K562 (cell line): Measurements from ENCODE around the gene STARD8. TPM values are rescaled to one million over a fixed set of nuclear protein-coding genes. Genes with fewer than 3 reads are reported as not detected.

Experiments used
- ATAC-seq: fragments of 200-7000 bp; cut with Tn5 transposase; 3 replicates; pipeline ENCODE4 v1.9.1; 2020; ENCODE audit warnings: moderate library complexity
- BruUV-seq: library from RNA; stranded (reverse); fragments of 400-500 nt; replicated peaks from 2 replicates; lab custom pipeline; 2021; lab: Mats Ljungman, UMichigan
- CTCF ChIA-PET: fragments of 300-600 bp; formaldehyde crosslinking; extraction: SDS; loops from one replicate; lab custom pipeline; 2021; ENCODE audit warnings: low intra/inter-chr PET ratio; lab: Yijun Ruan, JAX
- POLR2A ChIA-PET: fragments of 300-600, 350-650 bp; sonication (Branson Sonifier 250); formaldehyde crosslinking; extraction: SDS; loops from one replicate; lab custom pipeline; 2021; ENCODE audit warnings: antibody characterized with exemption, inconsistent platforms; lab: Yijun Ruan, JAX
- DNase-seq, 4 experiments: peaks; one replicate each; pipeline versions ENCODE4 v3.0.0 to v3.0.0-alpha.2; 2011 to 2018; ENCODE audit warnings: low spot score in 3 of 4, mixed read lengths in 3 of 4; ENCODE audit errors: extremely low read depth in 1 of 4
- FAIRE-seq: peaks from 2 replicates; lab custom pipeline; 2011; peaks lifted over from hg19 to GRCh38; lab: Jason Lieb, UNC
- H2AFZ ChIP-seq: 2 replicates; pipeline ENCODE4 v1.6.0; 2011; ENCODE audit warnings: low read depth, low read length, control low read depth, inconsistent platforms
- H3K27ac ChIP-seq: fragments of 200-600 bp; 3 replicates; pipeline ENCODE4 v1.8.0; 2011; ENCODE audit warnings: low read depth, mild to moderate bottlenecking, control low read depth, inconsistent platforms, low read length, moderate library complexity, mixed read lengths; ENCODE audit errors: extremely low read depth
- H3K27me3 ChIP-seq, 2 experiments: fragments of 300-600 bp in 1 of 2; 2 replicates in 1 of 2; 3 replicates in 1 of 2; pipeline versions ENCODE4 v1.6.0 to v1.8.0; 2011; ENCODE audit warnings: inconsistent platforms in 2 of 2, low read length in 2 of 2, mild to moderate bottlenecking in 1 of 2, mixed read lengths in 1 of 2, moderate library complexity in 1 of 2; ENCODE audit not compliant: control insufficient read depth in 2 of 2, insufficient read depth in 2 of 2
- H3K36me3 ChIP-seq: fragments of 300-600 bp; 3 replicates; pipeline ENCODE4 v1.8.0; 2011; ENCODE audit warnings: mild to moderate bottlenecking, low read length, inconsistent platforms; ENCODE audit not compliant: control insufficient read depth, insufficient read depth
- H3K4me1 ChIP-seq, 2 experiments: fragments of 200-600 bp in 1 of 2; replicated peaks in 1 of 2; 2 replicates in 1 of 2; 3 replicates in 1 of 2; pipeline versions ENCODE4 v1.5.1 to v1.8.0; 2011; ENCODE audit warnings: inconsistent platforms in 2 of 2, low read length in 2 of 2, mild to moderate bottlenecking in 1 of 2, mixed read lengths in 1 of 2, moderate library complexity in 1 of 2; ENCODE audit not compliant: control insufficient read depth in 2 of 2, insufficient read depth in 2 of 2
- H3K4me2 ChIP-seq: 2 replicates; pipeline ENCODE4 v1.6.1; 2011; ENCODE audit warnings: low read length, control low read depth, inconsistent platforms, mixed read lengths; ENCODE audit not compliant: insufficient read depth
- H3K4me3 ChIP-seq: fragments of 200-600 bp; sonication (generic), shearing (Covaris generic); 2 replicates; pipeline ENCODE4 v1.5.1; 2016; ENCODE audit warnings: control low read depth, inconsistent platforms
- H3K79me2 ChIP-seq: fragments of 200-600 bp; 3 replicates; pipeline ENCODE4 v1.8.0; 2011; ENCODE audit warnings: low read length, inconsistent platforms; ENCODE audit not compliant: control insufficient read depth, insufficient read depth
- H3K9ac ChIP-seq, 2 experiments: 2 replicates each; pipeline versions ENCODE4 v1.6.0 to v1.6.1; 2011; ENCODE audit warnings: low read depth in 2 of 2, low read length in 2 of 2, control low read depth in 1 of 2, inconsistent platforms in 1 of 2, mild to moderate bottlenecking in 1 of 2, mixed read lengths in 1 of 2; ENCODE audit not compliant: insufficient read depth in 1 of 2
- H3K9me1 ChIP-seq: one replicate; pipeline ENCODE4 v1.6.0; 2011; ENCODE audit warnings: inconsistent platforms, mild to moderate bottlenecking, low read length, moderate library complexity; ENCODE audit not compliant: control insufficient read depth, insufficient read depth
- H3K9me3 ChIP-seq: replicated peaks from 2 replicates; pipeline ENCODE4 v1.5.1; 2011; ENCODE audit warnings: low read depth, low read length, inconsistent platforms; ENCODE audit not compliant: control insufficient read depth, insufficient read depth
- H4K20me1 ChIP-seq: replicated peaks from 2 replicates; pipeline ENCODE4 v1.6.1; 2011; ENCODE audit warnings: low read length, inconsistent platforms, mixed read lengths; ENCODE audit not compliant: control insufficient read depth, insufficient read depth
- KDM2B ChIP-seq: fragments of 250-450 bp; sonication (Bioruptor Pico); IDR thresholded peaks from 2 replicates; pipeline ENCODE4 v1.8.0; 2021; ENCODE audit warnings: mild to moderate bottlenecking, moderate library complexity
- MYC ChIP-seq, 2 experiments: fragments of 250-450 bp in 1 of 2; sonication (Bioruptor Pico) in 1 of 2; IDR thresholded peaks; 2 replicates each; pipeline versions ENCODE4 v1.5.1 to v1.6.1; 2012 to 2021; ENCODE audit warnings: low read depth in 2 of 2, borderline replicate concordance in 1 of 2, improper control_type of control experiment in 1 of 2, low read length in 1 of 2, mild to moderate bottlenecking in 1 of 2, moderate library complexity in 1 of 2
- NR4A1 ChIP-seq, 2 experiments: fragments of 250-450 bp in 1 of 2; fragments of 450-650 bp in 1 of 2; sonication (Bioruptor Pico) in 1 of 2; IDR thresholded peaks; 2 replicates each; pipeline versions ENCODE4 v1.4.0 to v1.6.1; 2016 to 2020; ENCODE audit warnings: mild to moderate bottlenecking in 2 of 2, missing compliant biosample characterization in 1 of 2, missing genetic modification characterization in 1 of 2, moderate library complexity in 1 of 2
- RFX1 ChIP-seq: fragments of 450-650 bp; IDR thresholded peaks from 2 replicates; pipeline ENCODE4 v1.6.1; 2016; ENCODE audit warnings: mild to moderate bottlenecking, moderate library complexity
- THRA ChIP-seq: fragments of 450-650 bp; IDR thresholded peaks from 2 replicates; pipeline ENCODE4 v1.6.1; 2017; ENCODE audit warnings: mild to moderate bottlenecking, moderate library complexity
- WGBS: fragments of 100-300 bp; shearing (Covaris generic); methylation state at CpG from one replicate; pipeline ENCODE4 v1.1.6; 2016; ENCODE audit warnings: low coverage, mixed read lengths; ENCODE audit not compliant: insufficient coverage; ENCODE audit errors: missing lambda C conversion rate; 5-methylcytosine and 5-hydroxymethylcytosine counted together
- in situ Hi-C: fragments of 300-500 bp; cut with MboI; formaldehyde crosslinking; loops from 4 replicates; pipeline ENCODE4 v1.15.0; 2018; ENCODE audit warnings: inconsistent platforms, mixed read lengths
- intact Hi-C: fragments of 100-400 bp; cut with micrococcal nuclease; formaldehyde crosslinking; loops from 2 replicates; pipeline ENCODE4 v1.14.2; 2022
- polyA plus RNA-seq, 8 experiments: library from polyadenylated mRNA; depleted of rRNA in 4 of 8; stranded (reverse) in 5 of 8; unstranded in 3 of 8; fragments of >200 nt; fragmentation: Nextera tagmentation in 2 of 8; fragmentation: Illumina TruSeq in 1 of 8; extraction: Ambion mirVana in 2 of 8; extraction: Trizol in 1 of 8; gene quantifications; 2 replicates each; pipeline versions ENCODE4 v1.2.1 to v1.2.3, GENCODE V29; 2011 to 2014; ENCODE audit warnings: inconsistent platforms in 1 of 8, missing spikeins in 1 of 8
- total RNA-seq, 7 experiments: library from RNA; depleted of rRNA in 6 of 7; stranded (reverse); fragments of >200 nt in 6 of 7; fragmentation: Illumina TruSeq in 2 of 7; extraction: Trizol in 2 of 7; gene quantifications; 2 replicates each; pipeline versions ENCODE4 v1.2.1 to v1.2.3, GENCODE V29; 2011 to 2021; ENCODE audit warnings: low replicate concordance in 1 of 7

STARD8 gene
- total and polyA plus RNA-seq, 9 of the 15 experiments (the other 6 are each of a cell fraction or from before 2014, with no cell fraction given): 1.6 to 35.0 (median 15.9) TPM

- Histone ChIP-seq H3K9ac (no peak overlapping the region), H3K27me3 (no peaks in the 10 kb centered on the region), H3K36me3 (no peaks in the 10 kb centered on the region), H3K9me3 (no peaks in the 10 kb centered on the region), H3K4me3 (no peak overlapping the region), H3K4me2 (no peak overlapping the region), H2AFZ (no peak overlapping the region), H3K27ac (no peak overlapping the region), H3K4me1 (no peaks in the 10 kb centered on the region; a peak in 1 of 5 replicates), H3K9me1 (no peaks in the 10 kb centered on the region), H4K20me1 (no peaks in the 10 kb centered on the region), H3K79me2 (no peaks in the 10 kb centered on the region)
- no TSS peak for BruUV-seq
- intact Hi-C loops (no loop called here), in situ Hi-C loops (no loop called here)
- DNase-seq: peak in 1 of 4 experiments; percentile 2
- POLR2A ChIA-PET: no interaction called here
- WGBS: 0% methylated on average over 2 of the region's 2 CpGs
- CTCF ChIA-PET: no interaction called here
- ATAC-seq: no peak
- FAIRE-seq: no peak
- no peak for TF ChIP-seq NR4A1 (CRISPR knock-in tag; IDR thresholded peaks at IDR 0.05)
- no peak for TF ChIP-seq NR4A1 (tag; IDR thresholded peaks at IDR 0.05)
- 0 out of 2 replicates have a peak, but pooled peaks have one; percentile 4 for TF ChIP-seq RFX1
- no peak for TF ChIP-seq KDM2B (CRISPR knock-in tag)
- no peak for TF ChIP-seq THRA
- TF ChIP-seq MYC (IDR thresholded peaks at IDR 0.05; ENCODE audit: low read depth, low read length): no peak
- no peak for TF ChIP-seq MYC (CRISPR knock-in tag; IDR thresholded peaks at IDR 0.05; ENCODE audit: borderline replicate concordance, low read depth)
These were observed 13.5 kb upstream of the STARD8 start for GRCh38 chrX:68633981-68634380.
